ENCODE data around the gene TCTA.
A peak's percentile ranks its signal among the peaks of the same experiment; 100 is the strongest.

TCTA gene

DNA sequence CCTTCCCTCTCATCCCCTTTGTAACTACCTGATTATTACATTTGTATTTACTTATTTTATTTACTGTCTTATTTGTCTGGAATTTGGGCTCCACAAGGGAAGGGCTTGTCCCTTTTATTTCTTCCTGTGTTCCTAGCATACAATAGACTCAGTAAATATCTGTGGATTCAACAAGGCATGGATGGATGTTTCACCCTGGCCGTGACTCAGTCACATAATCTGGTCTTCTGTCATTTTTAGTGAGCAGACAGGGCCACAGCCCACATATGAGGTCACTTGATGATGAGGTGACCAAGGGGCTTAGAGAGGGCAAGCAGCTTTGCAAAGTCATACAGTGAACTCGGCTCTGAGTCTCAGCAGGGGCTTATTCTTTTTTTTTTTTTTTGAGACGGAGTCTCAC, 50.0 kb downstream of the TCTA start:
- Histone ChIP-seq H3K36me3 (replicated peaks) (no peaks in the 10 kb centered on the region), H3K4me3 (ENCODE audit: low read depth, low read length) (no peak overlapping the region), H3K27ac (peak overlapping the region; percentile 68), H3K27me3 (replicated peaks) (no peaks in the 10 kb centered on the region)
- DNase-seq, result peak; percentile 61
- TF ChIP-seq, protein P1, sequence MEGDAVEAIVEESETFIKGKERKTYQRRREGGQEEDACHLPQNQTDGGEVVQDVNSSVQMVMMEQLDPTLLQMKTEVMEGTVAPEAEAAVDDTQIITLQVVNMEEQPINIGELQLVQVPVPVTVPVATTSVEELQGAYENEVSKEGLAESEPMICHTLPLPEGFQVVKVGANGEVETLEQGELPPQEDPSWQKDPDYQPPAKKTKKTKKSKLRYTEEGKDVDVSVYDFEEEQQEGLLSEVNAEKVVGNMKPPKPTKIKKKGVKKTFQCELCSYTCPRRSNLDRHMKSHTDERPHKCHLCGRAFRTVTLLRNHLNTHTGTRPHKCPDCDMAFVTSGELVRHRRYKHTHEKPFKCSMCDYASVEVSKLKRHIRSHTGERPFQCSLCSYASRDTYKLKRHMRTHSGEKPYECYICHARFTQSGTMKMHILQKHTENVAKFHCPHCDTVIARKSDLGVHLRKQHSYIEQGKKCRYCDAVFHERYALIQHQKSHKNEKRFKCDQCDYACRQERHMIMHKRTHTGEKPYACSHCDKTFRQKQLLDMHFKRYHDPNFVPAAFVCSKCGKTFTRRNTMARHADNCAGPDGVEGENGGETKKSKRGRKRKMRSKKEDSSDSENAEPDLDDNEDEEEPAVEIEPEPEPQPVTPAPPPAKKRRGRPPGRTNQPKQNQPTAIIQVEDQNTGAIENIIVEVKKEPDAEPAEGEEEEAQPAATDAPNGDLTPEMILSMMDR (IDR thresholded peaks at IDR 0.05; ENCODE audit: low read depth, low read length, missing control alignments), result no peak
- in situ Hi-C loops (cut with HindIII; ENCODE audit: low pct_ligation_motif_present, low sequenced_read_pairs), result no loop called here

DNA sequence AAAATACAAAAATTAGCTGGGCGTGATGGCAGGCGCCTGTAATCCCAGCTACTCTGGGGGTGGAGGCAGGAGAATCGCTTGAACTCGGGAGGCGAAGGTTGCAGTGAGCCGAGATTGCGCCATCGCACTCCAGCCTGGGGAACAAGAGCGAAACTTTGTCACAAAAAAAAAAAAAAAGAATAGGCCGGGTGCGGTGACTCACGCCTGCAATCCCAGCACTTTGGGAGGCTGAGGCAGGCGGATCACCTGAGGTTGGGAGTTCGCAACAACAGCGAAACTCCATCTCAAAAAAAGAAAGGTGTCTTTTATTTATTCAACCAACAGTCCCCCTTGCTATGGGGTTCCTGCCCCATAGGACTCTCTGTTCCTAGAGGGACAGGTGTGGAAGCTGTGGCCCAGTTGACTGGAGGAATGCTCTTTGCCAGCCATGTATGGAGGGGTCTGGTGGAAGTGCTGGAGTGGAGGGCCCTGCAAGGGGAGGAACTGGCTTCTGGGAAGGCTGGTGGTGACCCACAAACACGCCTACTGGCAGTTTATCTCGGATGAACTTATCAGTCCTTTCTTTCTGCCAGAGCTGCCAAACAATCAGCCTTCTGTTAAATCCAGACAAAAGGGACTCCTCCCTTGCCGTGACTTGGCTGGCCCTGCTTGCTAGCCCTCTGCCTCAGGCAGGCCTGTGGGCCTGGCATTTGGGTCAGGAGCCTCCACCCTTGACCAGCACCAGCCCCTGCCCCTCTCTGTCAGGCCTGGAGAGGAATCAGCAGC, 53.2 kb downstream of the TCTA start:
- no peak for DNase-seq
- H3K36me3 ChIP-seq (replicated peaks), result no peaks in the 10 kb centered on the region
- no peaks in the 10 kb centered on the region for H3K27me3 ChIP-seq (replicated peaks)
- H3K27ac ChIP-seq, result no peak overlapping the region
- TF ChIP-seq, protein P1 (IDR thresholded peaks at IDR 0.05; ENCODE audit: low read depth, low read length, missing control alignments), result no peak
- in situ Hi-C loops (cut with HindIII; ENCODE audit: low pct_ligation_motif_present, low sequenced_read_pairs), result no loop called here
- no peak overlapping the region for H3K4me3 ChIP-seq (ENCODE audit: low read depth, low read length)

All from brain microvascular endothelial cell (primary cell).